ENCODE data around the gene RHOC.

DNA sequence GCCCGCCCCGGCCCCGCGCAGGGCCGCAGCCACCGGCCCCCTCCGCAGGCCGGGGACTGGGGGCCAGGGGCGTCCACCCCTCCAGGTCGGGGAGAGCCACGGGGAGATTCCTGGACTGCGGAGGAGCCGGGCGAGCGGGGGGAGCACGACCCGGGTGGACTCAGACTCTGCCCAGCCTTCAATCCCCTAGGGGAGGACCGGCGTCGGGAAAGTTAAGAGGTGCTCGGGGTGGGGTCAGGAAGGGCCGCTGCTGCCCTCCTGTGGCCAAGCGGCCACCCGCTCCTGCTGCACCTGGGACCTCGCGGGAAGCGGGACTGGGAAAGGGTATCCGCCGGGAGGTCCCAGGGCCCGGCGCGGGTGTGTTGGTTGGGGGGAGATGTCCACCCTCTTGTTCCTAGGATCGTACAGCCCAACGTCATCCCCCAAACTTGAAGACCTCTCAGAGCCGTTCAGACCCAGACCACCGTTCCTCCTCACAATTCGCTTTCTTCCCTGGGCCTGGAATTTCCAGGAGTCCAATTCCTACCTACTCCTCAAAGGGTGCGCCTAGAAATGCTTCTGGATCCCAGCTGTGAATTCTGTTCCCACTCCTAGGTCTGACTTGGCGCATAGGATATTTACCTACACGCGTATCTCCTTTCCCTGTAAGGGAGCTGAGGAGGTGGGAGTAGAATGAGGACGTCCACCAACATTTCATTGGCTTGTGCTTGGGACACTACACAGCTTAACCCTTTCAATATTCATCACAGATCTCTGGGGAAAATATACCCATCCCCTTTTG lies 484 bp upstream of the RHOC start:
- TF ChIP-seq ZNF317 (CRISPR knock-in tag; IDR thresholded peaks at IDR 0.05; ENCODE audit: borderline replicate concordance, low read depth) (no peak), ZNF263 (CRISPR knock-in tag; IDR thresholded peaks at IDR 0.05; ENCODE audit: low read depth) (peak; percentile 99), EMX1 (CRISPR knock-in tag; IDR thresholded peaks at IDR 0.05) (no peak), NR1H2 (CRISPR knock-in tag; IDR thresholded peaks at IDR 0.05) (no peak), SMAD3 (CRISPR knock-in tag; IDR thresholded peaks at IDR 0.05; ENCODE audit: borderline replicate concordance) (peak; percentile 30; the same call in 1 of the 2 replicates)
- TF ChIP-seq, protein P1, sequence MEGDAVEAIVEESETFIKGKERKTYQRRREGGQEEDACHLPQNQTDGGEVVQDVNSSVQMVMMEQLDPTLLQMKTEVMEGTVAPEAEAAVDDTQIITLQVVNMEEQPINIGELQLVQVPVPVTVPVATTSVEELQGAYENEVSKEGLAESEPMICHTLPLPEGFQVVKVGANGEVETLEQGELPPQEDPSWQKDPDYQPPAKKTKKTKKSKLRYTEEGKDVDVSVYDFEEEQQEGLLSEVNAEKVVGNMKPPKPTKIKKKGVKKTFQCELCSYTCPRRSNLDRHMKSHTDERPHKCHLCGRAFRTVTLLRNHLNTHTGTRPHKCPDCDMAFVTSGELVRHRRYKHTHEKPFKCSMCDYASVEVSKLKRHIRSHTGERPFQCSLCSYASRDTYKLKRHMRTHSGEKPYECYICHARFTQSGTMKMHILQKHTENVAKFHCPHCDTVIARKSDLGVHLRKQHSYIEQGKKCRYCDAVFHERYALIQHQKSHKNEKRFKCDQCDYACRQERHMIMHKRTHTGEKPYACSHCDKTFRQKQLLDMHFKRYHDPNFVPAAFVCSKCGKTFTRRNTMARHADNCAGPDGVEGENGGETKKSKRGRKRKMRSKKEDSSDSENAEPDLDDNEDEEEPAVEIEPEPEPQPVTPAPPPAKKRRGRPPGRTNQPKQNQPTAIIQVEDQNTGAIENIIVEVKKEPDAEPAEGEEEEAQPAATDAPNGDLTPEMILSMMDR (IDR thresholded peaks at IDR 0.05): peak; percentile 79
- TF ChIP-seq, protein P2, sequence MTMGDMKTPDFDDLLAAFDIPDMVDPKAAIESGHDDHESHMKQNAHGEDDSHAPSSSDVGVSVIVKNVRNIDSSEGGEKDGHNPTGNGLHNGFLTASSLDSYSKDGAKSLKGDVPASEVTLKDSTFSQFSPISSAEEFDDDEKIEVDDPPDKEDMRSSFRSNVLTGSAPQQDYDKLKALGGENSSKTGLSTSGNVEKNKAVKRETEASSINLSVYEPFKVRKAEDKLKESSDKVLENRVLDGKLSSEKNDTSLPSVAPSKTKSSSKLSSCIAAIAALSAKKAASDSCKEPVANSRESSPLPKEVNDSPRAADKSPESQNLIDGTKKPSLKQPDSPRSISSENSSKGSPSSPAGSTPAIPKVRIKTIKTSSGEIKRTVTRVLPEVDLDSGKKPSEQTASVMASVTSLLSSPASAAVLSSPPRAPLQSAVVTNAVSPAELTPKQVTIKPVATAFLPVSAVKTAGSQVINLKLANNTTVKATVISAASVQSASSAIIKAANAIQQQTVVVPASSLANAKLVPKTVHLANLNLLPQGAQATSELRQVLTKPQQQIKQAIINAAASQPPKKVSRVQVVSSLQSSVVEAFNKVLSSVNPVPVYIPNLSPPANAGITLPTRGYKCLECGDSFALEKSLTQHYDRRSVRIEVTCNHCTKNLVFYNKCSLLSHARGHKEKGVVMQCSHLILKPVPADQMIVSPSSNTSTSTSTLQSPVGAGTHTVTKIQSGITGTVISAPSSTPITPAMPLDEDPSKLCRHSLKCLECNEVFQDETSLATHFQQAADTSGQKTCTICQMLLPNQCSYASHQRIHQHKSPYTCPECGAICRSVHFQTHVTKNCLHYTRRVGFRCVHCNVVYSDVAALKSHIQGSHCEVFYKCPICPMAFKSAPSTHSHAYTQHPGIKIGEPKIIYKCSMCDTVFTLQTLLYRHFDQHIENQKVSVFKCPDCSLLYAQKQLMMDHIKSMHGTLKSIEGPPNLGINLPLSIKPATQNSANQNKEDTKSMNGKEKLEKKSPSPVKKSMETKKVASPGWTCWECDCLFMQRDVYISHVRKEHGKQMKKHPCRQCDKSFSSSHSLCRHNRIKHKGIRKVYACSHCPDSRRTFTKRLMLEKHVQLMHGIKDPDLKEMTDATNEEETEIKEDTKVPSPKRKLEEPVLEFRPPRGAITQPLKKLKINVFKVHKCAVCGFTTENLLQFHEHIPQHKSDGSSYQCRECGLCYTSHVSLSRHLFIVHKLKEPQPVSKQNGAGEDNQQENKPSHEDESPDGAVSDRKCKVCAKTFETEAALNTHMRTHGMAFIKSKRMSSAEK (CRISPR knock-in tag; IDR thresholded peaks at IDR 0.05; ENCODE audit: borderline replicate concordance): 0 out of 2 replicates have a peak, but pooled peaks have one; percentile 23
- TF ChIP-seq, protein P3, sequence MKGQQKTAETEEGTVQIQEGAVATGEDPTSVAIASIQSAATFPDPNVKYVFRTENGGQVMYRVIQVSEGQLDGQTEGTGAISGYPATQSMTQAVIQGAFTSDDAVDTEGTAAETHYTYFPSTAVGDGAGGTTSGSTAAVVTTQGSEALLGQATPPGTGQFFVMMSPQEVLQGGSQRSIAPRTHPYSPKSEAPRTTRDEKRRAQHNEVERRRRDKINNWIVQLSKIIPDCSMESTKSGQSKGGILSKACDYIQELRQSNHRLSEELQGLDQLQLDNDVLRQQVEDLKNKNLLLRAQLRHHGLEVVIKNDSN (CRISPR knock-in tag; IDR thresholded peaks at IDR 0.05): no peak
